Transverse colon (tissue), 4 donors: ENCODE measurements around the gene MAGEA11. TPM values are rescaled to one million over a fixed set of nuclear protein-coding genes. Genes with fewer than 3 reads are reported as not detected.

ENCODE experiments used
- DNase-seq: peaks from one replicate; pipeline ENCODE4 v3.0.0-alpha.2; 2019
- H3K27ac ChIP-seq, 4 donors: fragments of 200-600 bp; sonication (generic); 2 replicates each; pipeline ENCODE4 v1.5.1; 2016 to 2018; ENCODE audit warnings: inconsistent platforms in 4 of 4
- H3K27me3 ChIP-seq: fragments of 200-600 bp; sonication (generic); 2 replicates; pipeline ENCODE4 v1.5.1; 2017; ENCODE audit warnings: inconsistent platforms
- H3K36me3 ChIP-seq, 4 donors: fragments of 200-600 bp; sonication (generic); 2 replicates each; pipeline ENCODE4 v1.5.1; 2017 to 2019; ENCODE audit warnings: inconsistent platforms in 4 of 4
- H3K4me1 ChIP-seq, 4 donors: fragments of 200-600 bp; sonication (generic); 2 replicates each; pipeline ENCODE4 v1.5.1; 2017 to 2020; ENCODE audit warnings: inconsistent platforms in 4 of 4
- H3K4me3 ChIP-seq, 4 donors: fragments of 200-600 bp; sonication (generic); 1 replicate in 1 of 4; 2 replicates in 3 of 4; pipeline versions ENCODE4 v1.5.1 to v1.6.1; 2017 to 2019; ENCODE audit warnings: inconsistent platforms in 4 of 4
- H3K9me3 ChIP-seq, 2 donors: fragments of 200-600 bp; sonication (generic); 2 replicates each; pipeline ENCODE4 v1.5.1; 2017 to 2019; ENCODE audit warnings: inconsistent platforms in 2 of 2
- EP300 ChIP-seq: sonication (generic); formaldehyde crosslinking; IDR thresholded peaks from one replicate; pipeline ENCODE4 v1.6.1; 2017; ENCODE audit warnings: antibody characterized with exemption, low read depth
- POLR2A ChIP-seq: fragments of 450-650 bp; IDR thresholded peaks from one replicate; pipeline ENCODE4 v1.6.1; 2016; ENCODE audit warnings: antibody characterized with exemption, mild to moderate bottlenecking, moderate library complexity
- POLR2AphosphoS5 ChIP-seq, 3 donors: sonication (generic); formaldehyde crosslinking; IDR thresholded peaks; one replicate each; pipeline ENCODE4 v1.6.1; 2016; ENCODE audit warnings: antibody characterized with exemption in 3 of 3
- WGBS, 2 donors: methylation state at CpG; one replicate each; pipeline ENCODE4 v1.1.5; 2018; ENCODE audit warnings: low coverage in 1 of 2; 5-methylcytosine and 5-hydroxymethylcytosine counted together
- in situ Hi-C, 4 donors: fragments of 200-750 bp; cut with MboI; loops; one replicate each; pipeline versions ENCODE4 v1.15.0 to v1.15.1; 2017; ENCODE audit warnings: low sequenced_read_pairs in 3 of 4, low pct_ligation_motif_present in 1 of 4, low pct_unique_long_range_greater_than_20kb in 1 of 4
- intact Hi-C: fragments of 100-400 bp; cut with DNase I; formaldehyde crosslinking; loops from one replicate; pipeline ENCODE4 v1.15.1; 2023; ENCODE audit warnings: low total_unique reads
- total RNA-seq, 4 donors: library from RNA; depleted of rRNA; stranded (reverse); fragments of >200 nt; gene quantifications; one replicate each; pipeline ENCODE4 v1.1.0, GENCODE V29; 2016
- TF ChIP-seq, protein P1 (sequence below), 5 experiments: fragments of 200-600 bp in 3 of 5; fragments of 450-650 bp in 2 of 5; sonication (generic) in 3 of 5; IDR thresholded peaks; 1 replicate in 2 of 5; 2 replicates in 3 of 5; pipeline ENCODE4 v1.5.1; 2016 to 2017; ENCODE audit warnings: antibody characterized with exemption in 5 of 5, inconsistent platforms in 3 of 5, mild to moderate bottlenecking in 2 of 5, moderate library complexity in 1 of 5

MAGEA11 gene
- total RNA-seq, 4 donors from 2014 or later, result not detected

DNA sequence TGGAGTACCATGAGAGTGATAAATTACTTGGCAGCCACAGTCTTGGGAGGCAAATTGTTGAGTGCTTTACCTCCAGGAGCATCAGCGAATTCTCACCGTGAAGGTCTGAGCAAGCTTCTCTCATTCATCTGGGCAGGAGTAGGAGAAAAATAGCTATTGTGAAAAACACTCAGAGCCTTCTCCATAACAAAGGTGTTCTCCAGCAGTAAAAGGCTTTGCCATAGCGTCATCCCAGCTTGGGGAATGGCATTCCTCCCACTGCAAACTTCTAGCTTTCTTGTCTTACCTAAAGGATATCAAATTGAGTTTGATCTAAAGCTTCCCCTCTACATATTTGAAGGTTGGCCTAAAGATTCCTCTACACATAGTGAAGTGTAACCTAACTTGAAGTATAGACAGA is 29.8 kb upstream of the MAGEA11 start:
- WGBS, 2 donors, result 66% methylated on average over 3 of the region's 3 CpGs; no CpG with 5 or more reads in 1 of the 2 donors
- H3K36me3 ChIP-seq, result no peaks in the 10 kb centered on the region
- in situ Hi-C loops (no loop called here), intact Hi-C loops (no loop called here)
- H3K27ac ChIP-seq, result no peak overlapping the region
- H3K4me3 ChIP-seq, result no peak overlapping the region
- DNase-seq, result no peak
- no peaks in the 10 kb centered on the region for H3K27me3 ChIP-seq
- no peaks in the 10 kb centered on the region for H3K4me1 ChIP-seq
- no peaks in the 10 kb centered on the region for H3K9me3 ChIP-seq
- TF ChIP-seq POLR2AphosphoS5 (IDR thresholded peaks at IDR 0.05), result no peak
- TF ChIP-seq EP300, result no peak
- TF ChIP-seq, protein P1, sequence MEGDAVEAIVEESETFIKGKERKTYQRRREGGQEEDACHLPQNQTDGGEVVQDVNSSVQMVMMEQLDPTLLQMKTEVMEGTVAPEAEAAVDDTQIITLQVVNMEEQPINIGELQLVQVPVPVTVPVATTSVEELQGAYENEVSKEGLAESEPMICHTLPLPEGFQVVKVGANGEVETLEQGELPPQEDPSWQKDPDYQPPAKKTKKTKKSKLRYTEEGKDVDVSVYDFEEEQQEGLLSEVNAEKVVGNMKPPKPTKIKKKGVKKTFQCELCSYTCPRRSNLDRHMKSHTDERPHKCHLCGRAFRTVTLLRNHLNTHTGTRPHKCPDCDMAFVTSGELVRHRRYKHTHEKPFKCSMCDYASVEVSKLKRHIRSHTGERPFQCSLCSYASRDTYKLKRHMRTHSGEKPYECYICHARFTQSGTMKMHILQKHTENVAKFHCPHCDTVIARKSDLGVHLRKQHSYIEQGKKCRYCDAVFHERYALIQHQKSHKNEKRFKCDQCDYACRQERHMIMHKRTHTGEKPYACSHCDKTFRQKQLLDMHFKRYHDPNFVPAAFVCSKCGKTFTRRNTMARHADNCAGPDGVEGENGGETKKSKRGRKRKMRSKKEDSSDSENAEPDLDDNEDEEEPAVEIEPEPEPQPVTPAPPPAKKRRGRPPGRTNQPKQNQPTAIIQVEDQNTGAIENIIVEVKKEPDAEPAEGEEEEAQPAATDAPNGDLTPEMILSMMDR (IDR thresholded peaks at IDR 0.05), result no peak
- no peak for TF ChIP-seq POLR2A

DNA sequence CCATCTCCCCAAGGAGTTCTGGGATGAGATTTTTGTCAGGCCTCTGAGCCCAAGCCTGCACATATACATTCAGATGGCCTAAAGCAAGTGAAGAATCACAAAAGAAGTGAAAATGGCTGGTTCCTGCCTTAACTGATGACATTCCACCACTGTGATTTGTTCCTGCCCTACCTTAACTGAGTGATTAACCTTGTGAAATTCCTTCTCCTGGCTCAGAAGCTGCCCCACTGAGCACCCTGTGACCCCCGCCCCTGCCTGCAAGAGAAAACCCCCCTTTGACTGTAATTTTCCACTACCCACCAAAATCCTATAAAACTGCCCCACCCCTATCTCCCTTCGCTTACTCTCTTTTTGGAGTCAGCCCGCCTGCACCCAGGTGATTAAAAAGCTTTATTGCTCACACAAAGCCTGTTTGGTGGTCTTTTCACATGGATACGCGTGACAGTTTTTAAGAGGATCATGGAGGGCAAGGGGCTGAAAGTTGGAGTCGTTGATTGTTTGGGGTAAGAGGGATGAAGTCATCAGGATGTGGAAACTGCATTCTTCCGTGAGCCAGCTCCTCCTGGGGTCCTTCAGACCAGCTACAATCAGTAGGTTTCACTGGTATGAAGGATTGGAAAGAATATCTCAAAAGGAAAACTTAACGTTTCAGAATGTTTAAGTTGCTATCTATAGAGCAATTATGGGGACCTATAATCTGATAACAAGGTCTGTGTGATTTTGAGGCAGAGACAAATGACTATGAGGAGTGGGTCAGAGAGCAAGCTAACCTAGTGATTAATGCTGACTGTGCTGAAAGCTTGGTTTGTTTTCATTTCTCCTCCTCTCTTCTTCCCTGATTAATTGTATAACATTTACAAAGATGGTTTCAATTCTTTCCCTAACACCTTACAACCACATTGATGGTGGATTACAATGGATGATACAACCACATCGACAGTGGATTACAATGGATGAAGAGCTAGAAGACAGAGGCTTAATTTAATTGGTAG is 28.6 kb upstream of the MAGEA11 start:
- no peak for DNase-seq
- no peaks in the 10 kb centered on the region for H3K9me3 ChIP-seq
- 53 to 58% methylated on average over 4 to 9 of the region's 9 CpGs for WGBS, 2 donors
- intact Hi-C loops, result no loop called here
- no peaks in the 10 kb centered on the region for H3K36me3 ChIP-seq
- H3K27ac ChIP-seq, result no peak overlapping the region
- in situ Hi-C loops, result no loop called here
- H3K4me3 ChIP-seq, result no peak overlapping the region
- TF ChIP-seq, protein P1 (IDR thresholded peaks at IDR 0.05), result no peak
- TF ChIP-seq POLR2A, result no peak
- no peak for TF ChIP-seq EP300
- TF ChIP-seq POLR2AphosphoS5 (IDR thresholded peaks at IDR 0.05), result no peak
- H3K27me3 ChIP-seq, result no peaks in the 10 kb centered on the region
- no peaks in the 10 kb centered on the region for H3K4me1 ChIP-seq

DNA sequence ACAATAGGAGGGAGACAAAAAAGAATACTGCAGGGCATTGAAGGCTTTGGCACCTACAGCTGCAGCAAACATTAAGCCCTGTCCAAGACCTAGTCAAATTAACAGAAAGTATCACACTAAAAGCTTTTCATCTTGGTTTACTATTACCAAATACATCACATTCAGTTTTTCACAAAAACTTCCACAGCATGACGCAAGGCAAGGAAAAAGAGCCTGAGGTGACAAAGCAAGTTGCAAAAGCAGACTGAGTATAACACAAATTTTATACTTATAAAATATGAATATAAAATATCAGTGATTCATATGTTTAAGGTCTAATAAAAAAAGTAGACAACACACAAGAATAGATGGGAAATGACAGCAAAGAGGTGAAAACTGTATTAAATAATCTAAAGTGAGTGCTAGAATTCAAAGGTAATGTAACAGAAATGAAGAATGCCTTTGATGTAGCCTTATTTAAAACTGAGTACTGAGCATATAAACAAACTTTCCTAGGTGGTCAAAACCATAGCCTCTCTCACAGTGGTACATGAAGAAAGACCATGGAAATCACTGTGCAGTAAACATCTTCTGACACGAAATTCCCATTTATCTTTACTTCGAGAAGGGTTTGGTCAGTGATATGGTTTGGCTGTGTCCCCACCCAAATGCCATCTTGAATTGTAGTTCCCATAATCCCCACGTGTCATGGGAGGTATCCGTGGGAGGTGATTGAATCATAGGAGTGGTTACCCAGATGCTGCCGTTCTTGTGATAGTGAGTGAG is 27.7 kb upstream of the MAGEA11 start:
- Histone ChIP-seq H3K36me3 (no peaks in the 10 kb centered on the region), H3K4me3 (no peak overlapping the region), H3K27ac (no peak overlapping the region), H3K9me3 (no peaks in the 10 kb centered on the region), H3K27me3 (no peaks in the 10 kb centered on the region), H3K4me1 (no peaks in the 10 kb centered on the region)
- in situ Hi-C loops (no loop called here), intact Hi-C loops (no loop called here)
- 67 to 74% methylated on average over 1 to 6 of the region's 6 CpGs for WGBS, 2 donors
- TF ChIP-seq, protein P1 (IDR thresholded peaks at IDR 0.05), result no peak
- TF ChIP-seq EP300, result no peak
- TF ChIP-seq POLR2A, result no peak
- TF ChIP-seq POLR2AphosphoS5 (IDR thresholded peaks at IDR 0.05), result no peak
- no peak for DNase-seq

DNA sequence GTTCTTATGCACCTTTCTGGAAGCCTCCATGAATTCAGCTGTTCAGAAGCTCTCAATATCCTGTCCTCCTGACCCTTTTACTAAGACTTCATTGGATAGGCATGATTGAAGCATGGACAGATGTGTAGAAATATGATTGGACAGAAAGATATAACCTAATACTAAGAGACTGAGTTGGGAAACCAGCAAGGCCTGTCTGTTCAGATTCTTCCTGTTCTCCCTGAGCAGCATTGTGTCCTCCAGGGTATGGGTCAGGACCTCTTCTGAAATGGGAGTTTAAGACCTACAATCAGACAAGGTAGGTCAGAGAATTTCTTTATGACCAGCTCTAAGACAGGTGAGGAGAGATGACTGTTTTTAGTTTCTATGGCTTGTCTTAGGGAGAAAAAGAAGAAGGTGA is 23.9 kb upstream of the MAGEA11 start:
- intact Hi-C loops, result no loop called here
- Histone ChIP-seq H3K4me1 (no peaks in the 10 kb centered on the region), H3K4me3 (no peak overlapping the region), H3K9me3 (no peaks in the 10 kb centered on the region), H3K36me3 (no peaks in the 10 kb centered on the region), H3K27ac (no peak overlapping the region), H3K27me3 (no peaks in the 10 kb centered on the region)
- in situ Hi-C loops, result no loop called here
- TF ChIP-seq EP300, result no peak
- TF ChIP-seq, protein P1 (IDR thresholded peaks at IDR 0.05), result no peak
- no peak for TF ChIP-seq POLR2AphosphoS5 (IDR thresholded peaks at IDR 0.05)
- TF ChIP-seq POLR2A, result no peak
- no peak for DNase-seq
